ENCODE data around the gene FMN1. TPM values are rescaled to one million over a fixed set of nuclear protein-coding genes. Genes with fewer than 3 reads are reported as not detected.

The FMN1 gene
- total and polyA plus RNA-seq, 2 donors from 2014 or later: 0.71 to 44.8 TPM

DNA sequence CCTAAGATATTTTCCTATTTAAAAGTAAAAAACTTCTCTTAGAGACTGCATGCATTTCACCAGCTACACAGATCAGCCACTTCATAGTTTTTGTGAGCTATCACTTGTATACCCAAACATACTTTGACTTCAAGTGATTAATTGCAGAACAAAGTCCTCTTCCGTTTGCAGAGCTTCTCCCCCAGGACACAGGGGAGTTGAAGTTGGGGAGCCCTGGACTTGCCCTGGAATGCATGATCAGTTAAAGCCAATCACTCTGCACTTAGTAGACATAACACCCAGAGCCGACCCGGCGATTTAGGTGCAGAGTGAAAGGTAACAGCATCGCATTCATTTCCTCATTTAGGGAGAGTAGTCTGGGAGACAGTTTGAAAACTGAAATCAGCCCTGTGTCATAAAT lies 406.6 kb downstream of the FMN1 start:
- Histone ChIP-seq H3K27ac (ENCODE audit: low read depth in 2 of 2, low read length in 2 of 2) (no peak overlapping the region), H3K36me3 (ENCODE audit: control insufficient read depth in 2 of 3, insufficient read depth in 3 of 3, low read length in 3 of 3) (peaks cover 0 to 2% (median 0%) of the 10 kb centered on the region in 3 donors), H3K4me1 (ENCODE audit: control insufficient read depth in 2 of 3, insufficient read depth in 2 of 3, low read depth in 1 of 3, low read length in 3 of 3) (no peaks in the 10 kb centered on the region), H3K4me3 (ENCODE audit: low read length in 3 of 3) (no peak overlapping the region), H3K27me3 (ENCODE audit: control insufficient read depth, insufficient read depth, low read length) (no peaks in the 10 kb centered on the region), H3K9ac (ENCODE audit: low read length in 3 of 3) (no peak overlapping the region), H3K9me3 (ENCODE audit: control insufficient read depth in 2 of 3, insufficient read depth in 1 of 3, low read length in 3 of 3) (no peaks in the 10 kb centered on the region)
- no peak for DNase-seq
- FAIRE-seq: no peak
- TF ChIP-seq, protein P1, sequence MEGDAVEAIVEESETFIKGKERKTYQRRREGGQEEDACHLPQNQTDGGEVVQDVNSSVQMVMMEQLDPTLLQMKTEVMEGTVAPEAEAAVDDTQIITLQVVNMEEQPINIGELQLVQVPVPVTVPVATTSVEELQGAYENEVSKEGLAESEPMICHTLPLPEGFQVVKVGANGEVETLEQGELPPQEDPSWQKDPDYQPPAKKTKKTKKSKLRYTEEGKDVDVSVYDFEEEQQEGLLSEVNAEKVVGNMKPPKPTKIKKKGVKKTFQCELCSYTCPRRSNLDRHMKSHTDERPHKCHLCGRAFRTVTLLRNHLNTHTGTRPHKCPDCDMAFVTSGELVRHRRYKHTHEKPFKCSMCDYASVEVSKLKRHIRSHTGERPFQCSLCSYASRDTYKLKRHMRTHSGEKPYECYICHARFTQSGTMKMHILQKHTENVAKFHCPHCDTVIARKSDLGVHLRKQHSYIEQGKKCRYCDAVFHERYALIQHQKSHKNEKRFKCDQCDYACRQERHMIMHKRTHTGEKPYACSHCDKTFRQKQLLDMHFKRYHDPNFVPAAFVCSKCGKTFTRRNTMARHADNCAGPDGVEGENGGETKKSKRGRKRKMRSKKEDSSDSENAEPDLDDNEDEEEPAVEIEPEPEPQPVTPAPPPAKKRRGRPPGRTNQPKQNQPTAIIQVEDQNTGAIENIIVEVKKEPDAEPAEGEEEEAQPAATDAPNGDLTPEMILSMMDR (IDR thresholded peaks at IDR 0.05; ENCODE audit: borderline replicate concordance, extremely low read depth, insufficient read depth): no peak
- intact Hi-C loops (cut with DNase I): no loop called here

DNA sequence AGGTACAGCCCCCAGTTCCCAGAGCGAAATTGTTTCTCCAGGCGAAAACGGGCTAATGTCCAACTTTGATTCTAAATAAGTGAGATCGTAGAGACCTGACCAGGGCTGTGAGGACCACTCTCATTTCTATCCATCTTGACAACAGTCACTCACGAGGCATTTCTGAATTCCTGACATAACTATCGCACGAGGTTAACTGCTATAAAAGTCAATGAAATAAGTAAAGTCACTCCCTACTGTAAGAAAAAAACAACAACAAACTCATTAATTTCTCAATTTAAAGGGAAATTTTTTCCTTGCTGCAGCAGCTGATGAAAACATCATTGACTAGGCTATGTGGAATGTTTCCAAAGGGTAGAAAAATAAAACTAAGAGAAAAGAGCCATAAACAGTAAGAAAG lies 407.6 kb downstream of the FMN1 start:
- H3K4me1 ChIP-seq (ENCODE audit: control insufficient read depth in 2 of 3, insufficient read depth in 2 of 3, low read depth in 1 of 3, low read length in 3 of 3): no peaks in the 10 kb centered on the region
- no peak overlapping the region for H3K27ac ChIP-seq (ENCODE audit: low read depth in 2 of 2, low read length in 2 of 2)
- intact Hi-C loops (cut with DNase I): no loop called here
- no peak for FAIRE-seq
- no peak overlapping the region for H3K9ac ChIP-seq (ENCODE audit: low read length in 3 of 3)
- TF ChIP-seq, protein P1 (IDR thresholded peaks at IDR 0.05; ENCODE audit: borderline replicate concordance, extremely low read depth, insufficient read depth): no peak
- no peak overlapping the region for H3K4me3 ChIP-seq (ENCODE audit: low read length in 3 of 3)
- no peaks in the 10 kb centered on the region for H3K27me3 ChIP-seq (ENCODE audit: control insufficient read depth, insufficient read depth, low read length)
- peaks cover 0 to 2% (median 0%) of the 10 kb centered on the region in 3 donors for H3K36me3 ChIP-seq (ENCODE audit: control insufficient read depth in 2 of 3, insufficient read depth in 3 of 3, low read length in 3 of 3)
- H3K9me3 ChIP-seq (ENCODE audit: control insufficient read depth in 2 of 3, insufficient read depth in 1 of 3, low read length in 3 of 3): no peaks in the 10 kb centered on the region
- peak in 1 of 5 donors; percentile 7 for DNase-seq

DNA sequence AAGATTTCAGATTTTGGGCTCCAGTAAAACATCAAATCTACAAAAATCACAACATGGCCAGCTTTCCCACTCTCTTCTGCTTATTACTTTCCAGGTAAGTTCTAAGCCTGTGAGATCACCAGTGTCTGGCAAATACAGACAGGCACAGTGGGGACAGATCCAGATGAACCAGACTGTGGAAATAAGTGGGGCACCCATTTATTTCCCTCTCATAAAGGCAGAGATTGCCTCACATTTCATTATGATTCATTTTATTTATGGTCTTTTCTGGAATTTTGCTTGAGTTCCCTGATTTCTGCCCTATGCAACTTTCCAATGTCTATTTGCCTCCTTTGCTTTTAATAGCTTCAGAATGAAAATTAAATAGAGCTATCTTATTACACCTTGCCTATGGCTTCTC lies 409.9 kb downstream of the FMN1 start:
- Histone ChIP-seq H3K27me3 (ENCODE audit: control insufficient read depth, insufficient read depth, low read length) (no peaks in the 10 kb centered on the region), H3K9me3 (ENCODE audit: control insufficient read depth in 2 of 3, insufficient read depth in 1 of 3, low read length in 3 of 3) (no peaks in the 10 kb centered on the region), H3K27ac (ENCODE audit: low read depth in 2 of 2, low read length in 2 of 2) (no peak overlapping the region), H3K9ac (ENCODE audit: low read length in 3 of 3) (no peak overlapping the region), H3K4me3 (ENCODE audit: low read length in 3 of 3) (no peak overlapping the region), H3K36me3 (ENCODE audit: control insufficient read depth in 2 of 3, insufficient read depth in 3 of 3, low read length in 3 of 3) (no peaks in the 10 kb centered on the region), H3K4me1 (ENCODE audit: control insufficient read depth in 2 of 3, insufficient read depth in 2 of 3, low read depth in 1 of 3, low read length in 3 of 3) (no peaks in the 10 kb centered on the region)
- TF ChIP-seq, protein P1 (IDR thresholded peaks at IDR 0.05; ENCODE audit: borderline replicate concordance, extremely low read depth, insufficient read depth): no peak
- DNase-seq (no peak), FAIRE-seq (no peak)
- intact Hi-C loops (cut with DNase I): no loop called here

DNA sequence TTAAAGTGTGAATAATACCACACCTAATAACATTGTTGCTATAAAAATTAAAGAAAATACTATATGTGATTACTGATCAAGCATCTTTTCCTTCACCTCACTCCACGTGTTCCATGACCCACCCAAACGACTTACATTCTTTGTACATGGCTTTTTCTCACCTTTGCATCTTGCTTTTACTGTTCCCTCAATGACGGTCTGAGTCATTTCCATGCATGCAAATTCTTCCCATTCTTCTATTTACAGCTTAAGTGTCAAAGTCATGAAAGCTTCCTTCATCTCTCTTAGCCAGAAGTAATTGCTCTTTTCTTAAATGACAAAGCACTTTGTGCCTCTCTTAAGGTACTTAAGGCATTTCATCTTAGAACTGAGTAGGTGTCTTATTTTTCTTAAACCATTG lies 412.7 kb downstream of the FMN1 start:
- TF ChIP-seq, protein P1 (IDR thresholded peaks at IDR 0.05; ENCODE audit: borderline replicate concordance, extremely low read depth, insufficient read depth): no peak
- Histone ChIP-seq H3K4me1 (ENCODE audit: control insufficient read depth in 2 of 3, insufficient read depth in 2 of 3, low read depth in 1 of 3, low read length in 3 of 3) (no peaks in the 10 kb centered on the region), H3K9ac (ENCODE audit: low read length in 3 of 3) (no peak overlapping the region), H3K4me3 (ENCODE audit: low read length in 3 of 3) (no peak overlapping the region), H3K9me3 (ENCODE audit: control insufficient read depth in 2 of 3, insufficient read depth in 1 of 3, low read length in 3 of 3) (peaks cover 1 to 8% (median 3%) of the 10 kb centered on the region in 3 donors), H3K27me3 (ENCODE audit: control insufficient read depth, insufficient read depth, low read length) (no peaks in the 10 kb centered on the region), H3K27ac (ENCODE audit: low read depth in 2 of 2, low read length in 2 of 2) (no peak overlapping the region), H3K36me3 (ENCODE audit: control insufficient read depth in 2 of 3, insufficient read depth in 3 of 3, low read length in 3 of 3) (no peaks in the 10 kb centered on the region)
- no peak for DNase-seq
- no peak for FAIRE-seq
- intact Hi-C loops (cut with DNase I): no loop called here
